ENCODE measurements around the gene CCDC24.
A peak's percentile ranks its signal among the peaks of the same experiment; 100 is the strongest.

CCDC24 gene

DNA sequence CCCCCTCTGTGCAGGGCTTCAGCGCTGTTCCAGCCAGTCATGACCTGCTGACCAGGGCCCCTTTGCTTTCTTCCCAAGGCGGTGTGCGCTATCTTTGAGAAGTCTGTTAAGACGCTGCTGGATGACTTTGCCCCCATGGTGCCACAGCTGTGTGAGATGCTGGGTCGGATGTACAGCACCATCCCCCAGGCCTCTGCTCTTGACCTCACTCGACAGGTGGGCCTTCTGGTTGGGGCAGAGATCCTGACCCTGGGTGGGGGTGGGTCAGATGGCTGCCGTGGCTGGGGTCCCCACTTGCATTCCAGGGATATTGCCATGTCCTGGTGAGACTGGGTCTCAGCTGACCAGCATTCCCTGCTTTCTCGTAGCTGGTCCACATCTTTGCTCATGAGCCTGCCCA is 30.6 kb upstream of the CCDC24 start:
- no peak for DNase-seq
- in situ Hi-C loops (cut with HindIII; ENCODE audit: low pct_ligation_motif_present, low pct_unique_long_range_greater_than_20kb, low sequenced_read_pairs): no loop called here

GRCh38 chr1:43961692-43962091 is 29.7 kb upstream of the CCDC24 start:
- no peak for DNase-seq
- in situ Hi-C loops (cut with HindIII; ENCODE audit: low pct_ligation_motif_present, low pct_unique_long_range_greater_than_20kb, low sequenced_read_pairs): no loop called here

DNA sequence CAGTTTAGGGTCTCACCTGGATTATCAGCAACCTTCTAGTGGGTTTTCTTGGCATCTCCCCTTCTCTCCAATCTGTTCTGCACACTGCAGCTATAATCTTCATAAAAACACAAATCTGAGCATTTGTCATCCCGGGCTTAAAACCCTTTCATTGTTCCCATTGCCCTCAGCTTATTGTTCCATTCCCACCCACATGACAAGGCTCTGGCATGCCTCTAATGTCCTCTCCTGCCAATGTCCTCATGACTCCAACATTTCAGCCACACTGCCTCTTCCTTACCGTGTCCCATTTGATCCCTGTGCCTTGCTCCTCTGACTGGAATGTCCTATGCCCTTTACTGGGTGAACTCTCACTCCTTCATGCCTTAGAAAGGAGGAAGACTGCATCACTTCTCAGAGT is 29.1 kb upstream of the CCDC24 start:
- no peak for DNase-seq
- in situ Hi-C loops (cut with HindIII; ENCODE audit: low pct_ligation_motif_present, low pct_unique_long_range_greater_than_20kb, low sequenced_read_pairs): no loop called here

- in situ Hi-C loops (cut with HindIII; ENCODE audit: low pct_ligation_motif_present, low pct_unique_long_range_greater_than_20kb, low sequenced_read_pairs): no loop called here
- no peak for DNase-seq
Measured at GRCh38 chr1:43963006-43963405, 28.4 kb upstream of the CCDC24 start.

GRCh38 chr1:43963890-43964289 is 27.5 kb upstream of the CCDC24 start:
- no peak for DNase-seq
- in situ Hi-C loops (cut with HindIII; ENCODE audit: low pct_ligation_motif_present, low pct_unique_long_range_greater_than_20kb, low sequenced_read_pairs): no loop called here

DNA sequence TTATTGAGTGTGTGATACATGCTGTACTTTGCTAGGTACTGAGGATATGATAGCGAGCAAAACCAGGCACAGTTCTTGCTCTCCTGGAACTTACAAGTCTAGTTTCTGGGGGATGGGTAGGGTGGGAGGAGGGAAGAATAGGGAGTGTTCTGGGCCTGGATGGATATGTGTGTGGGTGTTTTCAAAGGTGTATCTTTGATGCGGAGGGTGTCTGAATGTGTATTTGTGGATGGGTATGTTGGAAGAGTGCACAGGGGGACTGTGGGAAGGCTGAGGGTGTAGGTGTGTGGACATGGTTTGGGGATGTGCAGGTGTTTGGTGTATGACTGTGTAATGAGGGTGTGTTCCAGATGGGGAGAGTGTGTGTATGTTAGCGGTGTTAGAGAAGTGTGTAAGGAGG is 26.1 kb upstream of the CCDC24 start:
- in situ Hi-C loops (cut with HindIII; ENCODE audit: low pct_ligation_motif_present, low pct_unique_long_range_greater_than_20kb, low sequenced_read_pairs): no loop called here
- DNase-seq: no peak

DNA sequence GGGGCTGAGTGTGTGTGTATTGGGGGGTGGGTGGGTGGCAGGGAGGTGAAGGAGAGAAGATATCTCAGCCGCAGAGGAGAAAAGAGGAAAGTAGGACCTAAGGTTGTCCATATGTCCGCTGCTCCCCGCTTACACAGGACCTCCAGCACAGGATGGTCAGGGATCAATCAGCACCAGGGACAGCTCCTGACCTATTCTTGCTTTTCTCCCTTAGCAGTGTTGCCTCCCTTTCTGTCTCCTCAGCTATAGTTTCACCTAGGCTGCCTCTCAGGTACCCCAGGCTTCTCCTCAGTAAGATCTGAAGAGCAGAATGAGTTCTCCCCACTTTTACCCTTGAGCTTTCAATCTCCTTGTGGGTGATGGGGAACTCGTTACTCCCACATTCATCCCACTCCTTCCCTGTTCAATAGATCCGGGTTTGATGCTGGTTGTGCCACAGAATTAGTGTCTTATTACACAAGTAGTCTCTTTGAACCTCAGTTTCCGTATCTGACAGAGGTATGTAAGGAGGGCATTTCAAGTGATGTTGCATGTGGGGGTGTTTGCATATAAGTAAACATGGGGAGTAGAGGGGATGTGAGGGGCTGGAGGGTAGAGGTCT is 23.0 kb upstream of the CCDC24 start:
- DNase-seq: peak; percentile 47
- in situ Hi-C loops (cut with HindIII; ENCODE audit: low pct_ligation_motif_present, low pct_unique_long_range_greater_than_20kb, low sequenced_read_pairs): no loop called here

GRCh38 chr1:43969416-43969745 is 22.0 kb upstream of the CCDC24 start:
- DNase-seq: no peak
- in situ Hi-C loops (cut with HindIII; ENCODE audit: low pct_ligation_motif_present, low pct_unique_long_range_greater_than_20kb, low sequenced_read_pairs): no loop called here

DNA sequence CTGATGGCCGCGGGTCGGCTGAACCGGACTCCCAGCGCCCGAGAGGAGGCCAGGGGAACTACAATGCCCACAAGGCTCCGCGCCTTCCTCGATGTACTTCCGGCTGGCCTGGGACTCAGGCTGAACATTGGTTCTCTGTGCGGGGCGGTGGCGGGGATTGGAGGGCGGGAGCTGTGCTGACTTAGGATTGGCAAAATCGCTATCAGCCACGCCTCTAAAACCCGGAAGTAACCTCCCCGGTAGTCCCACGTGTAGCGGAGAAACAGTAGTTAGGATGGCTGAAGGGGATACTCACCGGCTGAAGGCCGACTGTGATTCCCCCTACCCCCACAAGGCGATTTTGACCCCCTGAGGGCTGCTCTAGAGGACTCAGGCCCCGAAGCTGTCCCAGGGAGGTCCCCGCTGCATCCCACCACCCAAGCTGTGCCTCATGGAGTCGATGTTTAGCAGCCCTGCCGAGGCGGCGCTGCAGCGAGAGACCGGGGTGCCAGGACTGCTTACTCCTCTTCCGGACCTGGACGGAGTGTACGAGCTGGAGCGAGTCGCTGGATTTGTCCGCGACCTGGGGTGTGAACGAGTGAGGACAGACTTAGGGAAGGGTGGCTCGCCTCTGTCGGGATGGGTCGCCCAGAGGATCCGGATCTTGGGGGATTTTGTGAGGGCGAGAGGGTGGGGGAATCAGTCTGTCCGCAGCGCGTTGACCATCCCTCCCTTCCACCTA is 21.5 kb upstream of the CCDC24 start, which contains the start of gene DPH2:
Gene DPH2 (plus strand): TSS at position 265 of the 721 bp plus-strand sequence. CDS start 166 bp downstream, at position 431.
- DNase-seq: peak; percentile 95
- in situ Hi-C loops (cut with HindIII; ENCODE audit: low pct_ligation_motif_present, low pct_unique_long_range_greater_than_20kb, low sequenced_read_pairs): no loop called here

DNA sequence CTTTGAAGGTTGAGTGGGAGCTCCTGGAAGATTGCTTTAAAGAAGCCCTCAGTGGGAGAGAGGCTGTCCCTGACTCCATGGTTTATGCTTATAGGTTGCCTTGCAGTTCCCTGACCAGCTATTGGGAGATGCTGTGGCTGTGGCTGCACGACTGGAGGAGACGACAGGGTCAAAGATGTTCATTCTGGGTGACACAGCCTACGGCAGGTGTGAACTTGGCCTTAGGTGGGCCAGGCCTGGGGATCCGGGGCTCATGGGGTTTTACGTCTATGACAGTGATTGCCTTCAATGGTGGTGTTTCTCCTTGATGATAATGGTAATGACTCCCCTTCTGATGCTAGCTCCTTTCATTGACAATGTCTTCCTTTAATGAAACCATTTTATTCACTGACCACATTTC is 20.9 kb upstream of the CCDC24 start:
- DNase-seq: no peak
- in situ Hi-C loops (cut with HindIII; ENCODE audit: low pct_ligation_motif_present, low pct_unique_long_range_greater_than_20kb, low sequenced_read_pairs): no loop called here

DNA sequence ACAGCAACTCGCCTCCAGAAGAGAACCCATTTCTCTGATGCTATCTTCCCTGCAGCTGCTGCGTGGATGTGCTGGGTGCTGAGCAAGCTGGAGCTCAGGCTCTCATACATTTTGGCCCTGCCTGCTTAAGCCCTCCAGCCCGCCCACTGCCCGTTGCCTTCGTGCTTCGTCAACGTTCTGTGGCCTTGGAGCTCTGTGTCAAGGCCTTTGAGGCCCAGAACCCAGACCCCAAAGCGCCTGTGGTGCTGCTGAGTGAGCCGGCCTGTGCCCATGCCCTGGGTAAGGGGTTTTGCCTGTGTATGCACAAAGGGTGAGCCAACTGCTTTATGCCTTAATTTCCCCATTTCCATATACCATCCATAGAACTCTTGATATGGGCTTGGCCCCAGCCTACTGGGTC is 20.5 kb upstream of the CCDC24 start:
- no peak for DNase-seq
- in situ Hi-C loops (cut with HindIII; ENCODE audit: low pct_ligation_motif_present, low pct_unique_long_range_greater_than_20kb, low sequenced_read_pairs): no loop called here

GRCh38 chr1:43971336-43971980 is 19.9 kb upstream of the CCDC24 start:
- in situ Hi-C loops (cut with HindIII; ENCODE audit: low pct_ligation_motif_present, low pct_unique_long_range_greater_than_20kb, low sequenced_read_pairs): no loop called here
- no peak for DNase-seq

DNA sequence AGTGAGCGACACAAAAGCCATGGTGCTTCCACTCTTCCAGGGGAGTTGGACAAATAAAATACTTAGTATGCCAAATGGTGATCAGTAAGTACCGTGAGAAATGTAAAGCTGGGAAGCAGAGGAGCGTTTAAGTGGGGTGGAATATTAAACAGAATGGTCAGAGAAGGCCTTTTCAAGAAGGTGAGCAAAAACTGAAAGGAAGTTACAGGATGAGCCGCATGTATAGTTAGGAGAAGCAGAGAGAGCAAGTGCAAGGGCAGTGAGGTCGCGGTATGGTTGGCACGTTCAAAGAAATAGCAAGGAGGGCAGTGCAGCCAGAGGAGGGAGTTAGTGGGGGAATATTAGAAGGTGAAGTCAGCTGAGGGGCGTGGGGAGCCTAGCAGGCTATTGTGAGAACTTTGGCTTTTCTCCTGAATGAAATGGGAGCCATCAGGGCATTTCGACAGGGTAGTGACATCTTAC is 17.4 kb upstream of the CCDC24 start:
- peak; percentile 25 for DNase-seq
- in situ Hi-C loops (cut with HindIII; ENCODE audit: low pct_ligation_motif_present, low pct_unique_long_range_greater_than_20kb, low sequenced_read_pairs): no loop called here

DNA sequence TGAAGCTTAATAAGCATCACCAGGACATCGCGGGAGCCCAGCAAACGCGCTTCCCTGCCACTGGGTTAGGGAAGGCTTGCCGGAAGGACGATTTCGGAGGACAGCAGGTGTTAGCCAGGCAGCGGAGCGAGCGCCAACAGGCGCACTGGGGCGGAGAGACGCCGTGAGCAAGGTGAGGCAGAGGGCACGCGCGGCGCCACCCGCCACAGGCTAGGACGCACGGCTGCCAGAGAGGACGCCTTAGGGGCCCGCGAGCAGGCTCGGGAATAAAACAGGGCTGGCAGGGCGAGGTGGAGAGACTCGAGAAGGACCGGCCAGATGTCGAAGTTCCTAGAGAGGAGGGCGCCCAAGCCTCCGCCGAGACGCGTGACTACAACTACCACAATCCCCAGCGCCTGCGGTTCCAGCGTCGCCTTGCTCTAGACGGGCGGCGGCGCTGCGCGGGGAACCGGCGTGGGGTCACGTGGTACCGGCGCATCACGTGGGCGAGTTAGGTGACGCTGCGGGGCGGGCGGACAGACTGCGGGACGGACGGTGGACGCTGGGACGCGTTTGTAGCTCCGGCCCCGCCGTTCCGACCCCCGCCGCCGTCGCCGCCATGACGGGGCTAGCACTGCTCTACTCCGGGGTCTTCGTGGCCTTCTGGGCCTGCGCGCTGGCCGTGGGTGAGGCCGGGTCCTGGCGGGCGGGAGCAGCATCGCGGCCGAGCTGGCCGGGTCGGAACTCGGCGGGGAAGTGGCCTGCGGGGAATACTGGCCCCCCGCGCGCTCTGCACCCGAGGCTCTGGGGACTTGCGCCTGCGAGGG is 16.8 kb upstream of the CCDC24 start, which contains the start of gene ATP6V0B:
Gene ATP6V0B (plus strand): TSS at position 518 of the 806 bp plus-strand sequence. CDS start 81 bp downstream, at position 599.
- DNase-seq: peak; percentile 93
- in situ Hi-C loops (cut with HindIII; ENCODE audit: low pct_ligation_motif_present, low pct_unique_long_range_greater_than_20kb, low sequenced_read_pairs): no loop called here

GRCh38 chr1:43975249-43975961 is 16.0 kb upstream of the CCDC24 start:
- peak; percentile 16 for DNase-seq
- in situ Hi-C loops (cut with HindIII; ENCODE audit: low pct_ligation_motif_present, low pct_unique_long_range_greater_than_20kb, low sequenced_read_pairs): no loop called here

GRCh38 chr1:43976045-43976444 is 15.4 kb upstream of the CCDC24 start:
- in situ Hi-C loops (cut with HindIII; ENCODE audit: low pct_ligation_motif_present, low pct_unique_long_range_greater_than_20kb, low sequenced_read_pairs): no loop called here

GRCh38 chr1:43976890-43977289 is 14.5 kb upstream of the CCDC24 start:
- no peak for DNase-seq
- in situ Hi-C loops (cut with HindIII; ENCODE audit: low pct_ligation_motif_present, low pct_unique_long_range_greater_than_20kb, low sequenced_read_pairs): no loop called here

More at GRCh38 chr1:43976045-43976444, 15.4 kb upstream of the CCDC24 start:
- DNase-seq: no peak

All from ACHN (cell line).